Stimulated activated CD4-positive, alpha-beta T cell treated with anti-CD3 and anti-CD28 coated beads, Interleukin-1b, Interleukin-23, amount 100 ng/mL, for 24 hours (primary cell): ENCODE measurements around the gene COA1.

ENCODE experiments used
- DNase-seq, 4 experiments: peaks; one replicate each; pipeline ENCODE4 v3.0.0-alpha.2; 2020; ENCODE audit warnings: low read depth in 4 of 4, low spot score in 1 of 4

The COA1 gene

DNA sequence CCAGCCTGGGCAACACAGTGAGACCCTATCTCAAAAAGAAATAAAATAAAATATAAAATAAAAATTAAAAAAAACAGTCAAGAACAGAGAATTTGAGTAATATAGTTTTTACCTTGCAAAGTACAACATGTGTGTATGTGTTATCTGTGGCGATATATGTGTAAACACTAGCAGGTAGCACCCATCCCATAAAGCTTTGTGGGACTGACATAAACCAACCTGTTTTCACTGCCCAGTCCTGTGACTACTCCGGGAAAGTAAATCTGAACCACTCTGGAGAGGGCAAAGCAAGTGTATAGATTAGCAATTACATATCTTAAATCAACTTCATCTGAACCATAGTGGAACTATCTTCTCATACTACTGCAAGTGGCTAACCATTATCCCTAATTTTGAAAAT lies 72.3 kb downstream of the COA1 start:
- no peak for DNase-seq

DNA sequence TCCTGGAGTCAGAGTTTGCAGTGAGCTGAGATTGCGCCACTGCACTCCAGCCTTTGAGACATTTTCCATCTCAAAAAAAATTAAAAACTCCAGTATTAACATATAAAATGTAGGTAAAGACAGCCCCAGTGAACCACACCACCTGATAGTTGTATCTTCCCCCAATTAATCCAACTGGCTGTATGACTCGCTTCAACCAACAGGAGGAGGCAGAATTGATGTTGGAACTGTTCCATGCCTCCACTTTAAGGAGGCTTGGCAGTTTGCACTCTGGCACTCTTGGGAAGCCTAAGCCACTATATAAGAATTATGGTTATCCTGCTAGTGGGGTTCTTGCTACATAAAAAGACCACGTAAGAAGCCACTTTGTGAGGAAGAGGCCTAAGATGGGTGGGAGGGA lies 73.7 kb downstream of the COA1 start:
- no peak for DNase-seq

DNA sequence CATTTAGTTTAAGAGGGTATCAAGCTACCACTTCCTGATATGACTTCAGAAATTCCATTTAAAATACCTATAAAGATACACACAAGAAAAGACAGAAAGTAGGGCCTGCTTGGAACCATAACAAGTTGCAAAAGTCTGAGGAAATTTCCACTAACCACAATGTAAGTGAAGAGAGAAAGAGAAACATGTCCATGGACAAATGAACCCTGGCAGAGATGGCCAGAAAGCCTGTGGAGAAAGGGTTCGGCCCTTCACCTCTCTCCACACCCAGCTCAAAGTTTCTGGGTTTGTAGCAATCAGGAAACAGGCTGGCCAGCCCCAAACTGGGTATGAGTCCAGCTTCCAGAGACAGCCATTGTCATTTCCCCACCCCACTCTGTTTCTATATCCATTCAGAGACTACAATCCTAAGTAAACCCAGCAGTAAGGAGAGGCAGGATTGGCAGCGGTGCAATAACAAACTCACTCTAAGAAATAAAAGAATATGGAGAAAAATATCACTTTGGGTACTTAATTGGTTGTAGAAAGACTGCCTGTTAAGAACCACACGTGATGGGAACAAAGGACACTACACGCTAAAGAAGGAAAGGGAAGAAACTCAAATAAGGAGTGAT lies 75.3 kb downstream of the COA1 start:
- DNase-seq: no peak

DNA sequence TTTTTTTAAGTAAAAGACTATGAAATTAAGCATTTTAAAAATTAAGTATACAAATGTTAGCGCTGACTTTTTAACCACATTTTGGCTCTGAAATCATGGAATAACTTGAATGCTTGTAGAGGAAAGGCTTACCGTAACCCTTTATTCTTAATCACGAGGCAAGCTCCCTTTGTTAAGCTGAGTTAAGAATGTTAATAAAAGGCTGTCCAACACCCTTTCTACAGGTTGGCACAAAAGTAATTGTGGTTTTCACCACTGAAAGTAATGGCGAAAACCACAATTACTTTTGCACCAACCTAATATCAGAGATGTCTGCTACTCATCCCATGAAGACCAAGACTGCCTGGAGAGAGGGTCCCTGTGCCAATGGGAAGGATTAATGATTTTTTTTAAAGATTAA lies 75.9 kb downstream of the COA1 start:
- no peak for DNase-seq

GRCh38 chr7:43652364-43652763 lies 77.0 kb downstream of the COA1 start:
- no peak for DNase-seq

GRCh38 chr7:43650457-43651052 lies 78.8 kb downstream of the COA1 start:
- no peak for DNase-seq

GRCh38 chr7:43649755-43650274 lies 79.5 kb downstream of the COA1 start:
- peak in 1 of 4 experiments; percentile 29 for DNase-seq

DNA sequence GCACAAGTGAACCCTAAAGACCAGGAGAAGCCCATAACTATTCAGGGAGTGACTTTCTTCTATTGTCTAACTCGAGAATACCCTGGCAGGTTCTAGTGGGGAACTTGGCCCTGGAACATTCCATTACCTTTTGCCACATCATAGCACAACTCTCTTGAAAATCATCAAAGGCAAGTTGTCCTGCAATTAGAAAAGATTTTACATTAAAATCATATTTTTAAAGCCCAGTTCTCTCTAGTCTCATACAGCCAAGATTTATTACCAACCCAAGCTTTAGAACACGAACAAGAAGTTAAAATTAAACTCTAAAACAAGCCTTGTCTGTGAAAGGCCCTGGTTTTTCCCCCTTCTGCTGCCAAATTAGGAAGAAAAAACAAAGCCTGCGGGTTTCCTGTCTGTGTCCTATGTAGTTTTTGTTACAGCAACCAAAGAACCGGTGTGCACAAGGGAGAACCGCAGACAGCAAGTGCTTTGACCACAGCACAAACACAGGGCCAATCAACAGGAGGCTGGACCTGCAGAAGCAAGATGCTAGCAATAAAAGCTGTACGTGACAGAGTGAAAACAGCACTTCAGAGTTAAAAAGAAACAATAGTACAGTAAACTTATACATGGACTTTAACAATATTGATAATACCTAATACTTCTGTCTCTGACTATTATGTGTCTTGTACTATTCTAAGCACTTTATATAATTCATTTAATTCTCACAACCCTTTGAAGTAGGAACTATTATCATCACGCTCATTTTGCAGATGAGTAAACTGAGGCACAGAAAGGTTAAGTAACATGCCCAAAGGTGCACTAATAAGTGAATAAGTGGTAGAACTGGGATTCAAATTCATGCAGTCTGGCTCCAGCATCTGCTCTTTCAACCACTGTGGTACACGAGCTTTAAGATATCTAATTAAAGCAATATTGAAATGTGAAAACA lies 80.6 kb downstream of the COA1 start:
- peak in 1 of 4 experiments; percentile 43 for DNase-seq

DNA sequence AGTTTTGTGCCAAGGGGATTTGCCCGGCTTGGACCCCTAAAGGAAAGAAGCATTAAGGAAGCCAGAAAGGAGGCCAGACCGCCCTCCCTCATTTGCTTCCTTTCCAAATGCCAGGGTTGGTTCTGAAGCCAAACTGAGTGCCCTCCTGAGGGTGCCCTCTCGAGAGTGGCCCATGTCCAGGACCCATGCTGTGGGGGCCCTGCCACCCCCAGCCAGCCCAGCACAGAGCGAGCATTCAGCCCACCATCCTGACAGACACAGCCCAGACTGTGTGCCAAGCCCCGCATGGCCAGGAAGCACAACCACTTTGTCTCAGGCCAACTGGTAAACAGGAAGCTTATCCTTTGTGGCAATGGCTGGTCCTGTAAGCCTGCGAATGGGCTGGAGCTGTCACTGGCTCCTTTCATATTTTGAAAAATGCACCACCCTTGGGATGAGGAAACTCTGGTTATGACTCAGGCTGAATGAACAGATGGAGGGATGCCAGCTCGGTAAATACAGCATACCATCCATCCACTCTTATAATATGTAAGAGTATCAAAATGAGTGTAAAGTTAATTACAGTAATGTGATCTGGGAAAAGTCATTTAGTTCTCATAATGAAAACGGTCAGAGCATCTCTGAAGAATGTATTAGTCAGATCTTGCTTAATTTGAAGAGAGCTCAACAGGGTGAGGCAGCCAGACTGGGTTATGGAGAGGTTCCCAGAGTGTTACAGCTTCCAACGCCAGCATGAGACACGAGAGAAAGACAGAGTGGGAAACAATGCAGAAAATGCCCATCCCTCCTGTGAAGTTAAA lies 81.5 kb downstream of the COA1 start:
- DNase-seq: peak in 1 of 4 experiments; percentile 50

GRCh38 chr7:43647339-43647672 lies 82.0 kb downstream of the COA1 start:
- DNase-seq: no peak

- no peak for DNase-seq
Observed at GRCh38 chr7:43646603-43647338, 82.6 kb downstream of the COA1 start.

- DNase-seq: no peak
Observed at GRCh38 chr7:43645699-43646226, 83.6 kb downstream of the COA1 start.

- no peak for DNase-seq
Observed at GRCh38 chr7:43643846-43644245, 85.5 kb downstream of the COA1 start.

GRCh38 chr7:43642897-43643630 lies 86.3 kb downstream of the COA1 start:
- DNase-seq: no peak

- DNase-seq: no peak
Observed at GRCh38 chr7:43640679-43641078, 88.6 kb downstream of the COA1 start.

DNA sequence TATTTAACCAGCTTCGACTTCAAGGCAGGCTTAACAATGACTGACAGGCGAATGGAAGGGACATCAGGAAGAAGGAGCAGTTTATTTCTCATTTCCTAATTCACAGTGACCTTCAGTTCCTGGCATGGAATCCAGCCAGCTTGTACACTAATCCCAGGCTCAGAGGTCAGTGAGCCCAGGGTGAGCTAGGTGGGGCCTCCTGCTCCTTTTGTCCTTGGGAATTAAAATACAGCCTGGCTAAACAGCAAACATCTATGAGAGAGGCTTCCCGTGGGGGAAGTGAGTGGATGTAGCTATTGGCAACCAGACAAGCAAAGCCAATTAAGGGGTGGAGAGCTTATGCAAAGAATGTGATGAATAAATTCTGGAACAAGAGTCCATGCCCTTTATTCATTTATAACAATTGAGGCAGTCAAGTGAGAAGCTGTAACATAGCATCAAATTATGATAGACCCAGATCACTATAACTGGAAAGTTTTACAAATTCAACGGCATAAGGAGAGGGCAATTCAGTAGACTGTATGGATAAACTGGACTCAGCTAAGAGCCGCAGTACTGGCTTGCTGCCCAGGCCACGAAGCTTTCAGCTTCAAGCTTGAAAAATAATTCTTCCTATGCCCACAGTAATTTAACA lies 89.3 kb downstream of the COA1 start:
- no peak for DNase-seq

GRCh38 chr7:43637114-43637806 lies 92.1 kb downstream of the COA1 start:
- no peak for DNase-seq

DNA sequence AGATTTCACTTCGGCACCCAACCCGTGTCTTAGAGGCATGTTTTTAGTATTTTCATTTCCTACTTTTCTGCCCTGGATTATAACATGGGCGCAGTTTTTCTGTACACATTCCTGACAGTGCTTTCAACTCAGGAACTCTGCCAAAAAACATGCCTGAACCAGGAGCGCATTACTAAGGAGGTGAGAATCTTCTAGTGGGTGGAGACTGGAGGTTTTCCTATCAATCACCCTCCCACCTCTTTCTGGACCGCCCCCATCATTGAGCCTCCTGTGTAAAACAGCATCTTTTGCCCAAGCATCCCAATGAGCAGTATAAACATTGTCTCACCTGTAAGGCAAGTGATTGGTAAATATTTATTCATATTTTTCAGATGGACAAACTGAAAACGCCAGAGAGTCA lies 93.2 kb downstream of the COA1 start:
- DNase-seq: no peak

- DNase-seq: no peak
Observed at GRCh38 chr7:43634384-43634783, 94.9 kb downstream of the COA1 start.
